C4-2B (cell line): ENCODE results near the gene ACE.

ENCODE experiments used
- ZFX ChIP-seq: fragments of 450-650 bp; IDR thresholded peaks from 2 replicates; pipeline ENCODE4 v1.6.1; 2017
- TF ChIP-seq, protein P1 (sequence below): fragments of 450-650 bp; conservative IDR thresholded peaks from 2 replicates; pipeline ENCODE4 v1.5.1; 2017; ENCODE audit warnings: mild to moderate bottlenecking

DNA sequence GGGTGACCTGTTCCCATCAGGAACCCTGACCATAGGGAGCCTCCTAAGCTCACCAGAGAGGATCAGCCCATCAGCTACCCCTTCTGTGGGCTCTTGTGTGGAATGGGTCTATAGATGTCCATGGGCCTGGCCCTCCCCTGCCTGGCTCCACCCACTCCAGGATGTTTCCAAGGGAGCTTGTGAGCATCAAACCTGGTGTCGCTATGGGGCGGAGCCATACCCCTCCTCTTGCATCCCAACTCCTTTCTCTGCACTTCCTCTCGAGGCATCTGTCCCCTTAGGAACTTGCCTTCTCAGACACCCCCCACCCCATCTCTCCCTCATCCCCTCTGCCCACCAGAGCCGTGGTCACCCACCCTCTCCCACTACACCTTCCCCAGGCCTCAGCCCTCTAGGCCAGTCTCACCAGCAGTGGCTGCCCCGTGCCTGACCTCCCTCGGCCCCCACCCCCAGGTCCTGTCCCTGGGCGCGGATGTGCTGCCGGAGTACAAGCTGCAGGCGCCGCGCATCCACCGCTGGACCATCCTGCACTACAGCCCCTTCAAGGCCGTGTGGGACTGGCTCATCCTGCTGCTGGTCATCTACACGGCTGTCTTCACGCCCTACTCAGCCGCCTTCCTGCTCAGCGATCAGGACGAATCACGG is 56.7 kb downstream of the ACE start:
- TF ChIP-seq, protein P1, sequence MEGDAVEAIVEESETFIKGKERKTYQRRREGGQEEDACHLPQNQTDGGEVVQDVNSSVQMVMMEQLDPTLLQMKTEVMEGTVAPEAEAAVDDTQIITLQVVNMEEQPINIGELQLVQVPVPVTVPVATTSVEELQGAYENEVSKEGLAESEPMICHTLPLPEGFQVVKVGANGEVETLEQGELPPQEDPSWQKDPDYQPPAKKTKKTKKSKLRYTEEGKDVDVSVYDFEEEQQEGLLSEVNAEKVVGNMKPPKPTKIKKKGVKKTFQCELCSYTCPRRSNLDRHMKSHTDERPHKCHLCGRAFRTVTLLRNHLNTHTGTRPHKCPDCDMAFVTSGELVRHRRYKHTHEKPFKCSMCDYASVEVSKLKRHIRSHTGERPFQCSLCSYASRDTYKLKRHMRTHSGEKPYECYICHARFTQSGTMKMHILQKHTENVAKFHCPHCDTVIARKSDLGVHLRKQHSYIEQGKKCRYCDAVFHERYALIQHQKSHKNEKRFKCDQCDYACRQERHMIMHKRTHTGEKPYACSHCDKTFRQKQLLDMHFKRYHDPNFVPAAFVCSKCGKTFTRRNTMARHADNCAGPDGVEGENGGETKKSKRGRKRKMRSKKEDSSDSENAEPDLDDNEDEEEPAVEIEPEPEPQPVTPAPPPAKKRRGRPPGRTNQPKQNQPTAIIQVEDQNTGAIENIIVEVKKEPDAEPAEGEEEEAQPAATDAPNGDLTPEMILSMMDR, result no peak
- no peak for TF ChIP-seq ZFX
